Ishikawa (cell line): ENCODE measurements around the gene ZBTB7C.

Experiments
- CEBPB ChIP-seq: IDR thresholded peaks from 2 replicates; pipeline ENCODE4 v1.6.1; 2012
- CREB1 ChIP-seq: IDR thresholded peaks from 2 replicates; pipeline ENCODE4 v1.6.1; 2012; ENCODE audit warnings: low read depth
- EP300 ChIP-seq: IDR thresholded peaks from 2 replicates; pipeline ENCODE4 v1.6.1; 2012; ENCODE audit warnings: borderline replicate concordance
- FOXM1 ChIP-seq: IDR thresholded peaks from 2 replicates; pipeline ENCODE4 v1.6.1; 2012; ENCODE audit warnings: low read depth, borderline replicate concordance
- MAX ChIP-seq: IDR thresholded peaks from 2 replicates; pipeline ENCODE4 v1.6.1; 2012
- NFIC ChIP-seq: IDR thresholded peaks from 2 replicates; pipeline ENCODE4 v1.6.1; 2012
- RAD21 ChIP-seq: IDR thresholded peaks from 2 replicates; pipeline ENCODE4 v1.6.1; 2012; ENCODE audit warnings: low read depth
- REST ChIP-seq: IDR thresholded peaks from 2 replicates; pipeline ENCODE4 v1.6.1; 2012; ENCODE audit warnings: low read depth, mild to moderate bottlenecking
- TAF1 ChIP-seq: IDR thresholded peaks from 2 replicates; pipeline ENCODE4 v1.6.1; 2012; ENCODE audit warnings: low read depth, mild to moderate bottlenecking
- TCF12 ChIP-seq: IDR thresholded peaks from 2 replicates; pipeline ENCODE4 v1.6.1; 2012; ENCODE audit warnings: low read depth
- TEAD4 ChIP-seq: IDR thresholded peaks from 2 replicates; pipeline ENCODE4 v1.6.1; 2012
- USF1 ChIP-seq: IDR thresholded peaks from 2 replicates; pipeline ENCODE4 v1.6.1; 2012
- YY1 ChIP-seq: IDR thresholded peaks from 2 replicates; pipeline ENCODE4 v1.6.1; 2012; ENCODE audit warnings: low read depth
- ZBTB7A ChIP-seq: IDR thresholded peaks from 2 replicates; pipeline ENCODE4 v1.6.1; 2012; ENCODE audit warnings: low read depth

- TF ChIP-seq TCF12 = no peak
- TF ChIP-seq YY1 = no peak
- no peak for TF ChIP-seq CREB1
- no peak for TF ChIP-seq RAD21
- no peak for TF ChIP-seq CEBPB
- no peak for TF ChIP-seq TAF1
- no peak for TF ChIP-seq REST
- no peak for TF ChIP-seq EP300
- no peak for TF ChIP-seq NFIC
- TF ChIP-seq MAX = no peak
- no peak for TF ChIP-seq ZBTB7A
- TF ChIP-seq FOXM1 = no peak
- no peak for TF ChIP-seq TEAD4
- no peak for TF ChIP-seq USF1
These were observed 19.4 kb upstream of the ZBTB7C start for GRCh38 chr18:48428475-48429177.
